ENCODE results near the gene SMARCA5.

The SMARCA5 gene

GRCh38 chr4:143531788-143532491 is 18.4 kb downstream of the SMARCA5 start:
- DNase-seq (ENCODE audit: low read depth): no peak

- no peak for DNase-seq (ENCODE audit: low read depth)
Observed at GRCh38 chr4:143538979-143539669, 25.6 kb downstream of the SMARCA5 start.

GRCh38 chr4:143539670-143540023 is 26.1 kb downstream of the SMARCA5 start:
- no peak for DNase-seq (ENCODE audit: low read depth)

GRCh38 chr4:143549928-143550327 is 36.4 kb downstream of the SMARCA5 start:
- DNase-seq (ENCODE audit: low read depth): no peak

GRCh38 chr4:143554728-143555597 is 41.5 kb downstream of the SMARCA5 start:
- no peak for DNase-seq (ENCODE audit: low read depth)

GRCh38 chr4:143555676-143556075 is 42.2 kb downstream of the SMARCA5 start:
- DNase-seq (ENCODE audit: low read depth): no peak

GRCh38 chr4:143558286-143558685 is 44.8 kb downstream of the SMARCA5 start:
- DNase-seq (ENCODE audit: low read depth): no peak

GRCh38 chr4:143558823-143559756 is 45.6 kb downstream of the SMARCA5 start:
- peak; percentile 21 for DNase-seq (ENCODE audit: low read depth)

- DNase-seq (ENCODE audit: low read depth): no peak
Observed at GRCh38 chr4:143559757-143560147, 46.2 kb downstream of the SMARCA5 start.

- DNase-seq (ENCODE audit: low read depth): no peak
Observed at GRCh38 chr4:143564472-143564871, 51.0 kb downstream of the SMARCA5 start.

GRCh38 chr4:143575331-143575730 is 61.8 kb downstream of the SMARCA5 start:
- DNase-seq (ENCODE audit: low read depth): no peak

- no peak for DNase-seq (ENCODE audit: low read depth)
Observed at GRCh38 chr4:143581331-143581946, 67.9 kb downstream of the SMARCA5 start.

GRCh38 chr4:143585548-143585947 is 72.0 kb downstream of the SMARCA5 start:
- DNase-seq (ENCODE audit: low read depth): no peak

- DNase-seq (ENCODE audit: low read depth): no peak
Observed at GRCh38 chr4:143586080-143586479, 72.6 kb downstream of the SMARCA5 start.

GRCh38 chr4:143587703-143588102 is 74.2 kb downstream of the SMARCA5 start:
- no peak for DNase-seq (ENCODE audit: low read depth)

GRCh38 chr4:143597276-143597675 is 83.8 kb downstream of the SMARCA5 start:
- DNase-seq (ENCODE audit: low read depth): no peak

- no peak for DNase-seq (ENCODE audit: low read depth)
Observed at GRCh38 chr4:143598816-143599215, 85.3 kb downstream of the SMARCA5 start.

GRCh38 chr4:143599827-143600226 is 86.3 kb downstream of the SMARCA5 start:
- no peak for DNase-seq (ENCODE audit: low read depth)

GRCh38 chr4:143606480-143606879 is 93.0 kb downstream of the SMARCA5 start:
- DNase-seq (ENCODE audit: low read depth): no peak

Data from fibroblast of the conjunctiva (primary cell).